Measurements from ENCODE around the gene DPY19L3.

DNA sequence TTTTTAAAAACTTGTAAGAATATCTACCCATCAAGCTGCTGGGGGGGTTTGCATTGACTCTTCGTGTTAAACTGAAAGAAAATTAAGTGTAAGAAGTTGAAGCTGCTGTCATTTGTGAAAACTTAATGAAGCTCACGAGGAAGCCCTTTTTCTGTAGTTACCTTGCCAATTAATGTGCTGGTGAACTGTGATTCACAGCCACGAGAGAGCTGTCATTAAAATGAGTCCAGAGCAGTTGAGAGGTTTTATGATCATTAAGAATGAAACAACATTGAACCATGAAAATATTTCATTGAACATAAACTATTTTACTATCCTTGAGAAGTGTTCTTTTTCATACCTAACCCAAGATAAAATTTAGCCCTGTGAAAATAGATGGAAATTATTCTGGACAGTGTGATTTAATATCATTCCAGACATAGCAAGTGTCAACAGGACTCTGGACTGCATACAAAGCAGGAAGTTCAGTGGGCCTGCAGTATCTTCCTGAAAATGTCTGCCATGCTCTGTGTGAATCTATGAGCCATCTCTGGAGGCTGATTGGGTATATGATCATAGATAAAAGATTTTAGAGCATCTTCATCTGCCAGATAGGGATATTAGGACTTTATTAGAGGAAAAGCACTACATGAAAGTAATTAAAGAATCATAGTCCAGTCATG is 53.8 kb downstream of the DPY19L3 start:
- TF ChIP-seq, protein P1, sequence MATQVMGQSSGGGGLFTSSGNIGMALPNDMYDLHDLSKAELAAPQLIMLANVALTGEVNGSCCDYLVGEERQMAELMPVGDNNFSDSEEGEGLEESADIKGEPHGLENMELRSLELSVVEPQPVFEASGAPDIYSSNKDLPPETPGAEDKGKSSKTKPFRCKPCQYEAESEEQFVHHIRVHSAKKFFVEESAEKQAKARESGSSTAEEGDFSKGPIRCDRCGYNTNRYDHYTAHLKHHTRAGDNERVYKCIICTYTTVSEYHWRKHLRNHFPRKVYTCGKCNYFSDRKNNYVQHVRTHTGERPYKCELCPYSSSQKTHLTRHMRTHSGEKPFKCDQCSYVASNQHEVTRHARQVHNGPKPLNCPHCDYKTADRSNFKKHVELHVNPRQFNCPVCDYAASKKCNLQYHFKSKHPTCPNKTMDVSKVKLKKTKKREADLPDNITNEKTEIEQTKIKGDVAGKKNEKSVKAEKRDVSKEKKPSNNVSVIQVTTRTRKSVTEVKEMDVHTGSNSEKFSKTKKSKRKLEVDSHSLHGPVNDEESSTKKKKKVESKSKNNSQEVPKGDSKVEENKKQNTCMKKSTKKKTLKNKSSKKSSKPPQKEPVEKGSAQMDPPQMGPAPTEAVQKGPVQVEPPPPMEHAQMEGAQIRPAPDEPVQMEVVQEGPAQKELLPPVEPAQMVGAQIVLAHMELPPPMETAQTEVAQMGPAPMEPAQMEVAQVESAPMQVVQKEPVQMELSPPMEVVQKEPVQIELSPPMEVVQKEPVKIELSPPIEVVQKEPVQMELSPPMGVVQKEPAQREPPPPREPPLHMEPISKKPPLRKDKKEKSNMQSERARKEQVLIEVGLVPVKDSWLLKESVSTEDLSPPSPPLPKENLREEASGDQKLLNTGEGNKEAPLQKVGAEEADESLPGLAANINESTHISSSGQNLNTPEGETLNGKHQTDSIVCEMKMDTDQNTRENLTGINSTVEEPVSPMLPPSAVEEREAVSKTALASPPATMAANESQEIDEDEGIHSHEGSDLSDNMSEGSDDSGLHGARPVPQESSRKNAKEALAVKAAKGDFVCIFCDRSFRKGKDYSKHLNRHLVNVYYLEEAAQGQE (IDR thresholded peaks at IDR 0.05; ENCODE audit: borderline replicate concordance): no peak
- TF ChIP-seq, protein P2, sequence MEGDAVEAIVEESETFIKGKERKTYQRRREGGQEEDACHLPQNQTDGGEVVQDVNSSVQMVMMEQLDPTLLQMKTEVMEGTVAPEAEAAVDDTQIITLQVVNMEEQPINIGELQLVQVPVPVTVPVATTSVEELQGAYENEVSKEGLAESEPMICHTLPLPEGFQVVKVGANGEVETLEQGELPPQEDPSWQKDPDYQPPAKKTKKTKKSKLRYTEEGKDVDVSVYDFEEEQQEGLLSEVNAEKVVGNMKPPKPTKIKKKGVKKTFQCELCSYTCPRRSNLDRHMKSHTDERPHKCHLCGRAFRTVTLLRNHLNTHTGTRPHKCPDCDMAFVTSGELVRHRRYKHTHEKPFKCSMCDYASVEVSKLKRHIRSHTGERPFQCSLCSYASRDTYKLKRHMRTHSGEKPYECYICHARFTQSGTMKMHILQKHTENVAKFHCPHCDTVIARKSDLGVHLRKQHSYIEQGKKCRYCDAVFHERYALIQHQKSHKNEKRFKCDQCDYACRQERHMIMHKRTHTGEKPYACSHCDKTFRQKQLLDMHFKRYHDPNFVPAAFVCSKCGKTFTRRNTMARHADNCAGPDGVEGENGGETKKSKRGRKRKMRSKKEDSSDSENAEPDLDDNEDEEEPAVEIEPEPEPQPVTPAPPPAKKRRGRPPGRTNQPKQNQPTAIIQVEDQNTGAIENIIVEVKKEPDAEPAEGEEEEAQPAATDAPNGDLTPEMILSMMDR (IDR thresholded peaks at IDR 0.05; ENCODE audit: poor library complexity, severe bottlenecking): no peak
- no peak for TF ChIP-seq EP300 (conservative IDR thresholded peaks at IDR 0.05; ENCODE audit: poor library complexity, severe bottlenecking)

All from neural cell (in vitro differentiated cells).